GM12878 (cell line): ENCODE results near the gene GCK. TPM values are rescaled to one million over a fixed set of nuclear protein-coding genes. Genes with fewer than 3 reads are reported as not detected.

Experiments used
- ESRRA ChIP-seq: IDR thresholded peaks from 2 replicates; pipeline ENCODE4 v1.6.1; 2012; ENCODE audit warnings: mild to moderate bottlenecking, low read length, improper control_type of control experiment
- ETV6 ChIP-seq, 2 experiments: fragments of 450-650 bp in 1 of 2; IDR thresholded peaks in 1 of 2; conservative IDR thresholded peaks in 1 of 2; 2 replicates each; pipeline ENCODE4 v1.6.1; 2014; ENCODE audit warnings: antibody characterized with exemption in 1 of 2, borderline replicate concordance in 1 of 2, low read depth in 1 of 2, mild to moderate bottlenecking in 1 of 2, moderate library complexity in 1 of 2
- FOS ChIP-seq: IDR thresholded peaks from 3 replicates; pipeline ENCODE4 v1.6.1; 2011; ENCODE audit warnings: borderline replicate concordance; ENCODE audit not compliant: insufficient read length; ENCODE audit errors: extremely low read depth
- IRF4 ChIP-seq: IDR thresholded peaks from 2 replicates; pipeline ENCODE4 v1.6.1; 2011; ENCODE audit warnings: low read depth, low read length
- NR2C1 ChIP-seq: fragments of 450-650 bp; IDR thresholded peaks from 2 replicates; pipeline ENCODE4 v1.6.1; 2017; ENCODE audit warnings: antibody characterized with exemption, mild to moderate bottlenecking, moderate library complexity
- PML ChIP-seq: IDR thresholded peaks from 2 replicates; pipeline ENCODE4 v1.6.1; 2012; ENCODE audit warnings: low read length, inconsistent platforms
- RFX5 ChIP-seq: IDR thresholded peaks from 2 replicates; pipeline ENCODE4 v1.6.1; 2011; ENCODE audit warnings: low read depth, low read length, improper control_type of control experiment
- SIN3A ChIP-seq: IDR thresholded peaks from 2 replicates; pipeline ENCODE4 v1.6.1; 2012; ENCODE audit warnings: low read depth, low read length, improper control_type of control experiment
- TCF3 ChIP-seq: IDR thresholded peaks from 2 replicates; pipeline ENCODE4 v1.6.1; 2012; ENCODE audit warnings: low read depth, mild to moderate bottlenecking, low read length, borderline replicate concordance; ENCODE audit not compliant: insufficient read depth
- ZNF274 ChIP-seq: IDR thresholded peaks from one replicate; pipeline ENCODE4 v1.8.0; 2011; ENCODE audit not compliant: insufficient read length, insufficient read depth
- polyA plus RNA-seq, 11 experiments: library from polyadenylated mRNA; depleted of rRNA in 4 of 11; unstranded in 6 of 11; stranded (reverse) in 5 of 11; fragments of >200 nt; fragmentation: Nextera tagmentation in 4 of 11; fragmentation: Illumina TruSeq in 1 of 11; extraction: Ambion mirVana in 4 of 11; extraction: Trizol in 1 of 11; gene quantifications; 1 replicate in 1 of 11; 2 replicates in 10 of 11; pipeline versions ENCODE4 v1.2.1 to v1.2.3, GENCODE V29; 2011 to 2016; ENCODE audit warnings: inconsistent platforms in 2 of 11, missing spikeins in 2 of 11, low read depth in 1 of 11
- total RNA-seq, 4 experiments: library from RNA; depleted of rRNA in 3 of 4; stranded (reverse); fragments of >200 nt in 3 of 4; fragmentation: Illumina TruSeq in 1 of 4; extraction: Trizol in 1 of 4; gene quantifications; 2 replicates each; pipeline versions ENCODE4 v1.2.1 to v1.2.3, GENCODE V29; 2013 to 2021
- TF ChIP-seq, protein P1 (sequence below): IDR thresholded peaks from 2 replicates; pipeline ENCODE4 v1.6.1; 2012; ENCODE audit warnings: low read length, inconsistent platforms
- TF ChIP-seq, protein P2 (sequence below): fragments of 450-650 bp; formaldehyde crosslinking; IDR thresholded peaks from 2 replicates; pipeline ENCODE4 v1.5.0; 2022; ENCODE audit warnings: mild to moderate bottlenecking, missing genetic modification characterization
- TF ChIP-seq, protein P3 (sequence below): IDR thresholded peaks from 2 replicates; pipeline ENCODE4 v1.6.1; 2011; ENCODE audit warnings: borderline replicate concordance, low read depth, mild to moderate bottlenecking, moderate library complexity, low read length; ENCODE audit not compliant: insufficient read depth, poor library complexity, severe bottlenecking
- TF ChIP-seq, protein P4 (sequence below): fragments of 450-650 bp; IDR thresholded peaks from 2 replicates; pipeline ENCODE4 v1.6.1; 2016; ENCODE audit warnings: mild to moderate bottlenecking
- TF ChIP-seq, protein P5 (sequence below): fragments of 450-650 bp; IDR thresholded peaks from 2 replicates; pipeline ENCODE4 v1.6.1; 2017; ENCODE audit warnings: mild to moderate bottlenecking, moderate library complexity
- TF ChIP-seq, protein P6 (sequence below): IDR thresholded peaks from 2 replicates; pipeline ENCODE4 v1.6.1; 2012; ENCODE audit warnings: low read depth, low read length, improper control_type of control experiment

Gene GCK
- total and polyA plus RNA-seq, 10 of the 15 experiments (the other 5 are each of a cell fraction or from before 2014, with no cell fraction given) = 0.06 to 0.16 TPM; not detected in 8

DNA sequence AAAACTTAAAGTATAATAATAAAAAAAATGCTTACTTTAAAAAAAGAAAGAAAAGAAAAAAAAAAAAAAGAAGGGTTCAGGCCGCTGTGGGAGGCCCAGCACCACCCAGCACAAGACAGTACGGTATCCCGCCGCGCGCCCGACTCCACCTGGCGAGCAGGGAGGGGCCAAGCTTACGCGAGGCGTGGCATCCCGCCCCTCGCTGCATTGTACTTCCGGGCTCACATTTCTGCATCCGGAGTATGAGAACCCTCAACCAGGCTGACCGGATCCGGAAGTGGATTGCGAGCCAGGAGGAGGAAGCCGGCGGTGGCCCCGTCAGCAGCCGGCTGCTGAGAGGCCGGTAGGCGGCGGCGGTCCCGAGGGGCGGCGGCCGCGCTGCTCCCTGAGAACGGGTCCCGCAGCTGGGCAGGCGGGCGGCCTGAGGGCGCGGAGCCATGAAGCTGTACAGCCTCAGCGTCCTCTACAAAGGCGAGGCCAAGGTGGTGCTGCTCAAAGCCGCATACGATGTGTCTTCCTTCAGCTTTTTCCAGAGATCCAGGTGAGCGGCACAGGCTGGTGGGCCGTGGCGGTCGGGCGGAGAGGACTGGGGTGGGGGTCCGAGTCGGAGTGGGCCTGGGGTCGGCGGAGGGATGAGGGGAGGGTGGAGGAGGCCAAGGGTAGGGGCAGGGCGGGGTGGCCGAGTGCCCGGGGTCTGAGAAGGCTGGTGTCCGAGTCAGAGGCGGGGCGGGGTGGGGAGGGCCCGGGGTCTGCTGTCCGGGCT lies 11.6 kb upstream of the GCK start, which contains the start of gene YKT6 (continued):
- TF ChIP-seq, protein P1, sequence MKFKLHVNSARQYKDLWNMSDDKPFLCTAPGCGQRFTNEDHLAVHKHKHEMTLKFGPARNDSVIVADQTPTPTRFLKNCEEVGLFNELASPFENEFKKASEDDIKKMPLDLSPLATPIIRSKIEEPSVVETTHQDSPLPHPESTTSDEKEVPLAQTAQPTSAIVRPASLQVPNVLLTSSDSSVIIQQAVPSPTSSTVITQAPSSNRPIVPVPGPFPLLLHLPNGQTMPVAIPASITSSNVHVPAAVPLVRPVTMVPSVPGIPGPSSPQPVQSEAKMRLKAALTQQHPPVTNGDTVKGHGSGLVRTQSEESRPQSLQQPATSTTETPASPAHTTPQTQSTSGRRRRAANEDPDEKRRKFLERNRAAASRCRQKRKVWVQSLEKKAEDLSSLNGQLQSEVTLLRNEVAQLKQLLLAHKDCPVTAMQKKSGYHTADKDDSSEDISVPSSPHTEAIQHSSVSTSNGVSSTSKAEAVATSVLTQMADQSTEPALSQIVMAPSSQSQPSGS = no peak
- TF ChIP-seq ZNF274 (no peak), SIN3A (peak; percentile 91), PML (peak; percentile 82; the same call in 1 of the 2 replicates), TCF3 (peak; percentile 76), FOS (no peak), ETV6 (conservative IDR thresholded peaks at IDR 0.05 in 1 of 2, IDR thresholded peaks at IDR 0.05 in 1 of 2; ENCODE audit: borderline replicate concordance in 1 of 2, low read depth in 1 of 2) (no peak), IRF4 (no peak), NR2C1 (peak; percentile 98), RFX5 (no peak), ESRRA (no peak)
- TF ChIP-seq, protein P2, sequence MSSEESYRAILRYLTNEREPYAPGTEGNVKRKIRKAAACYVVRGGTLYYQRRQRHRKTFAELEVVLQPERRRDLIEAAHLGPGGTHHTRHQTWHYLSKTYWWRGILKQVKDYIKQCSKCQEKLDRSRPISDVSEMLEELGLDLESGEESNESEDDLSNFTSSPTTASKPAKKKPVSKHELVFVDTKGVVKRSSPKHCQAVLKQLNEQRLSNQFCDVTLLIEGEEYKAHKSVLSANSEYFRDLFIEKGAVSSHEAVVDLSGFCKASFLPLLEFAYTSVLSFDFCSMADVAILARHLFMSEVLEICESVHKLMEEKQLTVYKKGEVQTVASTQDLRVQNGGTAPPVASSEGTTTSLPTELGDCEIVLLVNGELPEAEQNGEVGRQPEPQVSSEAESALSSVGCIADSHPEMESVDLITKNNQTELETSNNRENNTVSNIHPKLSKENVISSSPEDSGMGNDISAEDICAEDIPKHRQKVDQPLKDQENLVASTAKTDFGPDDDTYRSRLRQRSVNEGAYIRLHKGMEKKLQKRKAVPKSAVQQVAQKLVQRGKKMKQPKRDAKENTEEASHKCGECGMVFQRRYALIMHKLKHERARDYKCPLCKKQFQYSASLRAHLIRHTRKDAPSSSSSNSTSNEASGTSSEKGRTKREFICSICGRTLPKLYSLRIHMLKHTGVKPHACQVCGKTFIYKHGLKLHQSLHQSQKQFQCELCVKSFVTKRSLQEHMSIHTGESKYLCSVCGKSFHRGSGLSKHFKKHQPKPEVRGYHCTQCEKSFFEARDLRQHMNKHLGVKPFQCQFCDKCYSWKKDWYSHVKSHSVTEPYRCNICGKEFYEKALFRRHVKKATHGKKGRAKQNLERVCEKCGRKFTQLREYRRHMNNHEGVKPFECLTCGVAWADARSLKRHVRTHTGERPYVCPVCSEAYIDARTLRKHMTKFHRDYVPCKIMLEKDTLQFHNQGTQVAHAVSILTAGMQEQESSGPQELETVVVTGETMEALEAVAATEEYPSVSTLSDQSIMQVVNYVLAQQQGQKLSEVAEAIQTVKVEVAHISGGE = 0 out of 2 replicates have a peak, but pooled peaks have one; percentile 32
- TF ChIP-seq, protein P3, sequence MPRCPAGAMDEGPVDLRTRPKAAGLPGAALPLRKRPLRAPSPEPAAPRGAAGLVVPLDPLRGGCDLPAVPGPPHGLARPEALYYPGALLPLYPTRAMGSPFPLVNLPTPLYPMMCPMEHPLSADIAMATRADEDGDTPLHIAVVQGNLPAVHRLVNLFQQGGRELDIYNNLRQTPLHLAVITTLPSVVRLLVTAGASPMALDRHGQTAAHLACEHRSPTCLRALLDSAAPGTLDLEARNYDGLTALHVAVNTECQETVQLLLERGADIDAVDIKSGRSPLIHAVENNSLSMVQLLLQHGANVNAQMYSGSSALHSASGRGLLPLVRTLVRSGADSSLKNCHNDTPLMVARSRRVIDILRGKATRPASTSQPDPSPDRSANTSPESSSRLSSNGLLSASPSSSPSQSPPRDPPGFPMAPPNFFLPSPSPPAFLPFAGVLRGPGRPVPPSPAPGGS = no peak
- TF ChIP-seq, protein P4, sequence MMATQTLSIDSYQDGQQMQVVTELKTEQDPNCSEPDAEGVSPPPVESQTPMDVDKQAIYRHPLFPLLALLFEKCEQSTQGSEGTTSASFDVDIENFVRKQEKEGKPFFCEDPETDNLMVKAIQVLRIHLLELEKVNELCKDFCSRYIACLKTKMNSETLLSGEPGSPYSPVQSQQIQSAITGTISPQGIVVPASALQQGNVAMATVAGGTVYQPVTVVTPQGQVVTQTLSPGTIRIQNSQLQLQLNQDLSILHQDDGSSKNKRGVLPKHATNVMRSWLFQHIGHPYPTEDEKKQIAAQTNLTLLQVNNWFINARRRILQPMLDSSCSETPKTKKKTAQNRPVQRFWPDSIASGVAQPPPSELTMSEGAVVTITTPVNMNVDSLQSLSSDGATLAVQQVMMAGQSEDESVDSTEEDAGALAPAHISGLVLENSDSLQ = peak; percentile 41
- TF ChIP-seq, protein P5, sequence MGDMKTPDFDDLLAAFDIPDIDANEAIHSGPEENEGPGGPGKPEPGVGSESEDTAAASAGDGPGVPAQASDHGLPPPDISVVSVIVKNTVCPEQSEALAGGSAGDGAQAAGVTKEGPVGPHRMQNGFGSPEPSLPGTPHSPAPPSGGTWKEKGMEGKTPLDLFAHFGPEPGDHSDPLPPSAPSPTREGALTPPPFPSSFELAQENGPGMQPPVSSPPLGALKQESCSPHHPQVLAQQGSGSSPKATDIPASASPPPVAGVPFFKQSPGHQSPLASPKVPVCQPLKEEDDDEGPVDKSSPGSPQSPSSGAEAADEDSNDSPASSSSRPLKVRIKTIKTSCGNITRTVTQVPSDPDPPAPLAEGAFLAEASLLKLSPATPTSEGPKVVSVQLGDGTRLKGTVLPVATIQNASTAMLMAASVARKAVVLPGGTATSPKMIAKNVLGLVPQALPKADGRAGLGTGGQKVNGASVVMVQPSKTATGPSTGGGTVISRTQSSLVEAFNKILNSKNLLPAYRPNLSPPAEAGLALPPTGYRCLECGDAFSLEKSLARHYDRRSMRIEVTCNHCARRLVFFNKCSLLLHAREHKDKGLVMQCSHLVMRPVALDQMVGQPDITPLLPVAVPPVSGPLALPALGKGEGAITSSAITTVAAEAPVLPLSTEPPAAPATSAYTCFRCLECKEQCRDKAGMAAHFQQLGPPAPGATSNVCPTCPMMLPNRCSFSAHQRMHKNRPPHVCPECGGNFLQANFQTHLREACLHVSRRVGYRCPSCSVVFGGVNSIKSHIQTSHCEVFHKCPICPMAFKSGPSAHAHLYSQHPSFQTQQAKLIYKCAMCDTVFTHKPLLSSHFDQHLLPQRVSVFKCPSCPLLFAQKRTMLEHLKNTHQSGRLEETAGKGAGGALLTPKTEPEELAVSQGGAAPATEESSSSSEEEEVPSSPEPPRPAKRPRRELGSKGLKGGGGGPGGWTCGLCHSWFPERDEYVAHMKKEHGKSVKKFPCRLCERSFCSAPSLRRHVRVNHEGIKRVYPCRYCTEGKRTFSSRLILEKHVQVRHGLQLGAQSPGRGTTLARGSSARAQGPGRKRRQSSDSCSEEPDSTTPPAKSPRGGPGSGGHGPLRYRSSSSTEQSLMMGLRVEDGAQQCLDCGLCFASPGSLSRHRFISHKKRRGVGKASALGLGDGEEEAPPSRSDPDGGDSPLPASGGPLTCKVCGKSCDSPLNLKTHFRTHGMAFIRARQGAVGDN = no peak; the same call in 1 of the 2 replicates
- TF ChIP-seq, protein P6, sequence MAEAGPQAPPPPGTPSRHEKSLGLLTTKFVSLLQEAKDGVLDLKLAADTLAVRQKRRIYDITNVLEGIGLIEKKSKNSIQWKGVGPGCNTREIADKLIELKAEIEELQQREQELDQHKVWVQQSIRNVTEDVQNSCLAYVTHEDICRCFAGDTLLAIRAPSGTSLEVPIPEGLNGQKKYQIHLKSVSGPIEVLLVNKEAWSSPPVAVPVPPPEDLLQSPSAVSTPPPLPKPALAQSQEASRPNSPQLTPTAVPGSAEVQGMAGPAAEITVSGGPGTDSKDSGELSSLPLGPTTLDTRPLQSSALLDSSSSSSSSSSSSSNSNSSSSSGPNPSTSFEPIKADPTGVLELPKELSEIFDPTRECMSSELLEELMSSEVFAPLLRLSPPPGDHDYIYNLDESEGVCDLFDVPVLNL = no peak
